ENCODE results near the gene EVI5L.

Gene EVI5L

DNA sequence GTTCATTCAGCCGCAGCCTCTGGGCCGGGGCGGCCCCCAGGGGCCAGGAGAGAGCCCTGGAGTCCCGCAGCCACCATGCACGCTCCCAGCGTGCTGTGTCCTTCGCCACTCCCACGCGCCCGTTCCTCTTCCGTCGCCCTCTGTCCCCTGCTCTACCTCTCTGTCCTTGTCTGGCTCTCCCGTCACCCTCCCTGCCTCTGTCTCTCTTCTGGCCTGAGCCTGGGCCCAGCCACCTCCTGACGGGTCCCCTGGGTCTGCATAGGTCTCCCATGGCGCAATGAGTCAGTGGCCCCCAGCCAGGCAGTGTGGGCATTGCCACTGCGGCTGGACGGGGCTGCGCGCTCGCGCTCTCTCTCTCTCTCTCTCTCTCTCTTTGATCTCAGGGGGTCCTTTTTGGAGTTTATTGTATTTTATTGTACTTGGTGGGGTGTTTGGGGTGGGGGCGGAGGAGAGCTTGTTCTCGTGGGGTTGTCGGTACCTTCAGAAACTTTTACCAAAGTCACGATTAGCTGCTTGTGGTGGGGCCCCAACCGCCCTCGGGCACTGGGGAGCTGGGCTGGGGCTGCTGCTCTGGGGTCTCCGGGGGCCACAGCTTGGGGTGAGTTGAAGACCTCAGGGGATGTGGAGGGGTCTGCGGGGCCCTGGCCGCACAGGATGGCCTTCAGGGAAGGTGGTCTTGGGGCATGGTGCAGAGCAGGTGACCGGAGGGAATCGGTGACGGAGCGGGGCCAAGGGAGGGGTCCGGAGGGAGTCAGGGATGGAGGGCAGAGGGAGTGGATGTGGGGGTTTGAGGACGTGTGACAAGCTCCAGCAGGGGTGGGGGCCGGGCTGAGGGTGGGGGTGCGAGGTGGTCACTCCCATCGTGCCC, 82.9 kb downstream of the EVI5L start:
- no peak for DNase-seq (ENCODE audit: low read depth in 2 of 2)

DNA sequence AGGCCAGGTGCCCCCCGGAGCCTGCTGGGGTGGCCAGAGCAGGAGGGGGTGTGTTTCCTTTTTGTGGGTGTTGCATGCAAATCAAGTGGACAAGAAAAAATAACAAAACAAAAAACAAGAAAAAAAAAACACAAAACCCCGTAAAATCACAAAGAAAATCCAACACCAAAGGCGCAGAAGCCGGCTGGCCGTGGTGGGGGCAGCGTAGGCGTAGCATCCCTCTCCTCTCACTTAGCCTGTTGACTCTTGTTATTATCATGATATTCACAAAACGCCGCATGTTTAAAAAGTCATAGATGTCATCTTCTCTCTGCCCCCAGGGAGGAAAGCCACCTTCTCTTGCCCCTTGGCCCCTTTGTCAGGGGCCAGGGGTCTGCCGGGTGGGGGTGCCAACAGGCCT, 83.6 kb downstream of the EVI5L start:
- DNase-seq (ENCODE audit: low read depth in 2 of 2) = no peak

DNA sequence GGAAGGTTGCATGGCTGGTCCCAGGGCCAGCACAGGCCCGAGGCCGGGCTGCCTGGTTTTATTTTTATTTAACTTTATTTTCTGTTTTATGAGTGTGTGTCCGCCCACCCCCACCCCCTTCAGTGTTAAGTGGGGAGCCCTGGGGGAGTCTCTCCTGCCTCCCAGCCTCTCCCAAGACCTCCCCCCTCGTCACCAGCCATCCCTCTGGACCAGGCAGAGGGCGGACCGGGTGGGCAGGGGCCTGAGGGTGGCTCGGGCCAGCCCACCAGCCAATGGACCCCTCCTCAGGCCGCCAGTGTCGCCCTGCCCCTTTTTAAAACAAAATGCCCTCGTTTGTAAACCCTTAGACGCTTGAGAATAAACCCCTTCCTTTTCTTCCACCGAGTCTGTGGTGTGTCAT, 84.1 kb downstream of the EVI5L start:
- no peak for DNase-seq (ENCODE audit: low read depth in 2 of 2)
